GM18526 (cell line): ENCODE data around the gene DACH1.

Experiments used
- POLR2A ChIP-seq: IDR thresholded peaks from 3 replicates; pipeline ENCODE4 v1.6.1; 2011; ENCODE audit not compliant: insufficient read length; ENCODE audit errors: extremely low read depth

DACH1 gene

GRCh38 chr13:71634602-71635443 is 232.2 kb downstream of the DACH1 start:
- TF ChIP-seq POLR2A = no peak

DNA sequence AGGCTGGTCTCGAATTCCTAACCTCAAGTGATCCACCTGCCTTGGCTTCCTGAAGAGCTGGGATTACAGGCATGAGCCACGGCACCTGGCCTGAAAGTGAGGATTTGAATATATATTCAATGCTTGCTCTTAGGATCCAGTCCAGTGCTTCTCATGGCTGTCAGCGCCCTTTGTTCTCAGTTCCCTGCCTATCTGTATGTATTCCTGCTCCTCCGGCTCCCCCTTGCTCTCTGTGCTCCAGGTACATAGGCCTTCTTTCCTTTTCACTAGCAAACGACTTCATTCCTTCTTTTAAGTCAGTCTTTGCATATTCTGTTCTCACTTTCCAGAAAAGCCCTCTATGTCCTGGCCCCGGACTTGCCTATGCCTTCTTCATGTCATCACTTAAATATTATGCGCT is 232.8 kb downstream of the DACH1 start:
- TF ChIP-seq POLR2A = no peak

DNA sequence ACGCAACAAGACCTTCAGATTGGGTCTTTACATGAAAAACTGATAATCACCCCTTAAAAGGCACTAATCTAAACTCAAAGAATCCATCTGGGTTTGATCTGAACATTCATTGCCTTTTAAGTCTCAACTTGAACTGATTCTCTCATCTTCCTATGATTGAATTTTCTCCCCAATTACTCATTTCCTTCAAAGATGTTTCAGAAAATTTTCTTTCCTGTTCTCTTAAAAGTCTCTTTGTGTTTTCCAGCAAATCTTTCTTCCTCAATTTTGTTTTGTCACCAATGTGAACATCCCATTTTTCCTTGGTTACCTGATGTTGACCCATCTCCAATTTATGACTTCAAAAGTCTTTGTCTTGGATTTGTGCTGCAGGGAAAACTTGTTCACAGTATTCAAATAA is 234.3 kb downstream of the DACH1 start:
- TF ChIP-seq POLR2A = no peak

DNA sequence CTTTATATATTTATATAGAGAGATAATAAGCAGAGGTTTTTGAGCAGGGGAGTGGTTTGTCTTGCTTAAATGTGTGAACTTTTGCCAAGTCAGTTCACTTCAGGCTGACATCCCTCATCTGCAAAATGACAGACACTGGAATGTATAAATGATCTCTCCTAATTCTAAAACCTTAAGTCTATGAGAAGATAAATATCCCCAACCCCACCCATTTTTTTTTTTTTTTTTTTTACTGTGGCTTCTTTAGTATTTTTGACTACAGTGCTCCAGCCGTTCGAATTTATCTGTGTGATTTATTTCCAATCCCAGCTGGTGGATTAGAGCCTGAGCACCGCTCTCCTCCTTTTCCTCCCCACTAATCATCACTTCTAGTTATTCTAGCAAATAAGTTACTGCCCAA is 234.8 kb downstream of the DACH1 start:
- no peak for TF ChIP-seq POLR2A

GRCh38 chr13:71629167-71629566 is 237.8 kb downstream of the DACH1 start:
- TF ChIP-seq POLR2A = no peak

DNA sequence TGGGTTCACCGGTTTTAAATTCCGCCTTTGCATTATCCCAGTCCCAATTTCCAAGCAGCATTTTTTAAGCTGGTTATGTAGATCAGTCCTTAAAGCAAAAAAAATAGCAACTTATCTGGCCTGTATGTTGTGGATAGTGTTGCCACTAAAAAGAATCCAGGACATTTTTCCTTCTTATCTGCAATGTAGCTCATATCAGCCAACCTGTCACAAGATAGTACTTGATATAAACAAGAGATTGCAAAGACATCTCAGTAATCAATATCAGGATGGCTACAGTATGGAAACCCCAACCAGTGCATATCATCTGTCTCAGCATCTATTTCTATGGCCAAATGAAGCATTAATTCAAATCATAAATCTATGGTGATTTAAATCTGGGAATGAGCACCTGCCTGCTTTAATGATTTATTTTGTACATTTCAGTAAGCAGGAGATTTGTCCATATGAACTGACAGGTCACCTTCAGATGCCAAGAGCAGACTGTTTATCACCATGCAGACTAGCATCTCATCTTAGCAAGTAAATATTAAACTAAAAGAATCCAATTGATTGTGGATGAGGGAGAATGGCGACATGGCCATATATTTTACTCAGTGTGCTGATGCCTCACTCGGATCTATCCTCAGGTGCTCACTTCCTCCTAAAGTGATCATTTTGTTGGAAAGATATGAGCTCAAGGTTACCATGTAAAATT is 240.4 kb downstream of the DACH1 start:
- no peak for TF ChIP-seq POLR2A

DNA sequence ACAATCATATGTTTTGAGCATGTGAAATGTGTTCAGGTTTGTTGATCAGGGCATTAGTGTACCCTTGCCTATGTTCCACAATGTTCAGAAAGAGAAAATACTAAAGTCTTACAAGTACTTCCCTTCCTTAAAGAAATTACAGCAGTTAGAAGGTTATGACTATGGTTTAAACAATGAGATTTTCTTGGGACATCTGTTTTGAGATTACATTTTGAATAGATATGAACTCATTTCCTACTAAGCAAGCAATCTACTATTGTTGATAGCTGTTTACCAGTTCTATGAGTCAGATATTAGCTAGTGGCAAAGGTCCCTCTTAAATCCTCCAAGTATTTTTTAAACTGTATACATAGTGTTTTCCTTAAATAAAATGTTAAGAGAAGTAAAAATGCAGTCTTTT is 241.3 kb downstream of the DACH1 start:
- no peak for TF ChIP-seq POLR2A

- no peak for TF ChIP-seq POLR2A
These were observed 242.1 kb downstream of the DACH1 start for GRCh38 chr13:71624653-71625600.

- TF ChIP-seq POLR2A = no peak
These were observed 245.6 kb downstream of the DACH1 start for GRCh38 chr13:71621174-71622124.

DNA sequence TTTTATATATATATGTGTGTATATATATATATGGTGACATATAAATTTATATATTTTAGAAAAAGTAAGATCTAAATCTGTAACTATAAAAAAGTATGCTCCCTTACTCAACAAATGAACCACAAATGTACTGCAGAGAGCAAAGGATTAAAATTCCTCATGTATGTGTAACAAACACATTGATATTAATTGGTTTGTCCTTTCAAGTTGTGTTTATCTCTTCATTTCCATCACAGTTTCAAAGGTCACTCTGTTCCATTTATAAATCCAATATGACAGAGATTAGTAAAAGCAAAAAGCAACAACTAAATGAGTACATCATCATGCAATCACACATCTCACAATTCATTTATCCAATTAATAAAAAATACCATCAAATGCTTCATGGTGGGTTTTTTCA is 247.9 kb downstream of the DACH1 start:
- no peak for TF ChIP-seq POLR2A

DNA sequence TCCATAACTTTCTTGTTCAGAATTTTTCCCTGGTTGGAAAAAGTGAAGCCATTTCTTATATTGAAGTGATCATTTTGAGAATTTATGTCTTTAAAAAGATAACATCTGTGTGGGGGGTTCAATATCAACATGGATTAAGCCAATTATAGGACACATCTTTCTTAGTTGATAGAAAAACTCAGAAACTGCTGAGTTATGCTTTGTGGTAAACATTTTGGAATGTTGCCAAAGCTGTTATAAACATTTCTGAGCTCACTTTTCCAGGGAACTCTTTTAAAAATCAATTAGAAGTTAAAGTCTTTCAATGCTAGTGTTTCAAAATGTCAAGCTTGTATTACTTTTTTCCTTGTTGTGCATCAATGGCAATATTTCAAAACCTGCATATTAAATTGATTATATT is 248.8 kb downstream of the DACH1 start:
- no peak for TF ChIP-seq POLR2A

DNA sequence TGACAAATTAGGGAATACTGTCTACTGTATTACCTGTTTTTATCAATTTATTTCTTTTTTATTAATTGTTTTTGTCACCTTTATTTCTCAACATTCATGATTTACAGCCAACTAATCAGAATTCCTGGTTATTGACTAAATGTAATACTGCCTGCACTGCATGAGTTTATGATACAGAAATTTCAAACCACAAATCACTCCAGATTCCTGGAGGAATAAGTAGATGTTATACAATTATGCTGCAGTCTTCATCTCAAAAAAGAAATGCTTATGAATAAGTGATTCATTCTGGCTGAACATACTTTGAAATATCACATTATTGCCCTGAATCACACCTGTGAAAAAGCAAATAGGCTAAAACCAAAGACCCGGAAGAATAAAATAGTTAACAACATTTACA is 249.7 kb downstream of the DACH1 start:
- no peak for TF ChIP-seq POLR2A

- no peak for TF ChIP-seq POLR2A
These were observed 253.8 kb downstream of the DACH1 start for GRCh38 chr13:71613066-71613745.

- no peak for TF ChIP-seq POLR2A
These were observed 255.7 kb downstream of the DACH1 start for GRCh38 chr13:71611292-71611691.

- TF ChIP-seq POLR2A = no peak
These were observed 256.1 kb downstream of the DACH1 start for GRCh38 chr13:71610876-71611275.
